GM19240 (cell line): ENCODE results near the gene PRPF38B.
"Not testable (repeated sequence)": the region's sequence is repeated elsewhere in the genome, so short reads cannot be mapped to it uniquely, and the experiment has no call there.

Experiments
- DNase-seq: peaks from one replicate; pipeline ENCODE4 v3.0.0; 2011; ENCODE audit warnings: low spot score; ENCODE audit not compliant: insufficient read length

The PRPF38B gene, protein sequence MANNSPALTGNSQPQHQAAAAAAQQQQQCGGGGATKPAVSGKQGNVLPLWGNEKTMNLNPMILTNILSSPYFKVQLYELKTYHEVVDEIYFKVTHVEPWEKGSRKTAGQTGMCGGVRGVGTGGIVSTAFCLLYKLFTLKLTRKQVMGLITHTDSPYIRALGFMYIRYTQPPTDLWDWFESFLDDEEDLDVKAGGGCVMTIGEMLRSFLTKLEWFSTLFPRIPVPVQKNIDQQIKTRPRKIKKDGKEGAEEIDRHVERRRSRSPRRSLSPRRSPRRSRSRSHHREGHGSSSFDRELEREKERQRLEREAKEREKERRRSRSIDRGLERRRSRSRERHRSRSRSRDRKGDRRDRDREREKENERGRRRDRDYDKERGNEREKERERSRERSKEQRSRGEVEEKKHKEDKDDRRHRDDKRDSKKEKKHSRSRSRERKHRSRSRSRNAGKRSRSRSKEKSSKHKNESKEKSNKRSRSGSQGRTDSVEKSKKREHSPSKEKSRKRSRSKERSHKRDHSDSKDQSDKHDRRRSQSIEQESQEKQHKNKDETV

DNA sequence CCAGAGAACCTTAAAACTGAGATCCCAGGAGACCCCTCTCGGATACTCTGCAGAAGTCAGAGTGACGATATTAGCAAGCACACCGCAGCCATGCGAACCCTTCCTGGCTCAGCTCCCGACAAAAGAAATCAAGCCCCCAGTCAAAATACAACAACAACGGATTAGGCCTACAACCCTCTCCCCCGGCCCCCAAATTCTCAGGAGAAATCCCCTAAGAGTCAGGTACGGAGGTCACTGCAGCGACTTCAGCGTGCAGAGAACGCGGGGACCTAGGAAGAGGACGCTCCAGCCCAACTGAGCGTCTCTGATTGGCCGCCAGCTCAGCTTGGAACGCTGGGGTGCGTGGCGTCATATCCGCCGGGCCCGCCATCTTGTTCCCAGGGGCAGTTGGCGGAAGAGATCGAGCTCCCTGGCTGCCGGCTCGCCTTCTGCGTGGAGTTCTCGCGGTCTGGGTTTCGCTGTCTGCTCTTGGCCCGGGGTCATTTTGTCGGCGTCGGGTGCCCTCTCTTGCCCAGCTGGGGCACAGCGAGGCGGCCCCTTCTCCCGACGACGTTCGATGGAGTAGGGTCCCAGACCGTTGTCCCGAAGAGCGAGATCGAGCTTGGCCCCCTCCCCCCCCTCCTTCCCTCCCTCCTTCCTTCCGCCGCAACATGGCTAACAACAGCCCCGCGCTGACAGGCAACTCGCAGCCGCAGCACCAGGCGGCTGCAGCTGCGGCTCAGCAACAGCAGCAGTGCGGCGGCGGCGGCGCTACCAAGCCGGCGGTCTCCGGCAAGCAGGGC, at the start of gene PRPF38B:
Gene PRPF38B (plus strand): TSS at position 369 of the 782 bp plus-strand sequence. CDS start 282 bp downstream, at position 651.
- peak; percentile 85 for DNase-seq

DNA sequence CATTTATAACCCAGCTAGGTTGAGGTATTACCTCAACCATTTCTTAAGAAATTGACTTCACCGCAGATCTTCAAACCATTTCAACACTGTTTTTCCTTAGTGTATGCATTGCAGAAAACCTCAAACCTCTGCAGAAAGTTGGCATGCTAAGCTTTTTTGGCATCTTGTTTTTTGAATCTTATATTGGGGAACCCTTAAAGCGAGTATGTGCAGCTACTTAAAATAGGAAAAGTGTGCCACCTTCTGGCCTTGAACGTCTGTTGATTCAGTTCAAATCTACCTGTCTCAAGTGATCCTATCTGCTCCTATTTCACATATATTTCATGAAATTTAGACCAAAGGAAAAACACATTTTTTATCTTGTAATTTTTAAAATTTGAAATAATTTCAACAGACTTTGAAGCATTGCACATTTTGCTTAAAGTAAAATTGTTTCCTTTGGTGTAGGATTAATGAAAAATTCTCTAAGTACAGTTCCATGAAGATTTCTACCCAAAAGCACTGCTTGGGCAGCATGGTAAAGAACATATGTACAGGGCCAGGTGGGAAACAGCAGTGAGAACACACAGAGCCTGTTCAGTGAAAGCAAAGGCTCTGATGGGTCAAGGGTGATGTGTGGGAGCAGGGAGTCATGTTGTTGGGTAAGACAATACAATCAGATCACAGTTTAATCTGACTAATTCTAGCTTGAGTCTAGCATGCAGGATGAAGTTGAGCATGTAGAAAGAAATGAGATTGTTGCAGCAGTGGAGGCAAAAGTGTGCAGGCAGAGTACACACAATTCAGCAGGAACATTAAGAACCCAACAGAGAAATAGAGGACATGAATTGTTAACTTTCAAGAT, 48.4 kb upstream of the PRPF38B start:
- peak; percentile 20 for DNase-seq

DNA sequence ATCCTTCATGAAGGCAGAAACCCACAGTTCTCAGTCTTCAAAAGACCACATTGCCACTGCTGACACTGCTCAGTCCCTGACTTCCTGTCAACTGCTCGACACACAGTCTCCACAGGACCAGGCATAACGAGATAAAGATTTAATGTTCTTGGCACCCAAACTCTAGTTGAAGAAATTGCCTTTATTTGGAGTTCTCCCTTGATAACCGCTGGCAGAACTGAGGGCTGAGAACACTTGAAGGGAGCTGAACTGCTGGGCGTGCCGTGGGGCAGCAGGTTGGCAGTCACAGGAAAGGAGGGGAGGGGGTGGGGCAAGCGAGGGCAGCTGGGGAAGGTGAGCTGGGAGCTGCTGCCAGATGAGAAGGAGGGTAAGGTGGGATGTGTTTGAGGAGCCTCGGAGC, 47.1 kb upstream of the PRPF38B start:
- DNase-seq: no peak

DNA sequence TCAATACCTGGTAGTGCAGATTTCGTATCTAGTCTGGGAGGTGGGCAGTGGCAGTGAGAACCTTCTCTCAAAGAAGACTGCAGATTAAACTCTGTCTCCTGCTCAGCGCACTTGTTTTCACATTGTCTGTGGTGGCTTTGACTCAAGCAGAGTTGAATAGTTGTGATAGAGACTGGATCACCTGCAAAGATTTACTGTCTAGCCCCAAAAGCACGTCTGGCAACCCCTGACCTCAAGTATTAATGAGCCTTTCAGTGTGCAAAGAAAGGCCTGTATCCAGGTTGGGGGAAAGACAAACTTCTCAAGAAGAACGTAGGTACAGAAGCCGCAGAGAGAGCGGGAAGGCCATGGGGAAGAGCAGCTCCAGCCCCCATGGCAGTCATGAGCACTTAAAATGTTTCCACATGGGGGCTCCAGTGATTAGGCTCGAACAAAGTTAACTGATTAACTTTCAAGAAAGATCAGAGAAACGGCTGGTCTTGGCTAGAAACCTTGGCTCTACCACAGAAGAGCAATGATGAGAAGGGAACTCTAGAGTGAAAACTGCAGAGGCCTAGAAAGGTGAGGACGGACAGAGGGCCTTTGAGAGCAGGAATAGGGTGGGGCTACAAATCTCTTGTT, 46.4 kb upstream of the PRPF38B start:
- DNase-seq: no peak

DNA sequence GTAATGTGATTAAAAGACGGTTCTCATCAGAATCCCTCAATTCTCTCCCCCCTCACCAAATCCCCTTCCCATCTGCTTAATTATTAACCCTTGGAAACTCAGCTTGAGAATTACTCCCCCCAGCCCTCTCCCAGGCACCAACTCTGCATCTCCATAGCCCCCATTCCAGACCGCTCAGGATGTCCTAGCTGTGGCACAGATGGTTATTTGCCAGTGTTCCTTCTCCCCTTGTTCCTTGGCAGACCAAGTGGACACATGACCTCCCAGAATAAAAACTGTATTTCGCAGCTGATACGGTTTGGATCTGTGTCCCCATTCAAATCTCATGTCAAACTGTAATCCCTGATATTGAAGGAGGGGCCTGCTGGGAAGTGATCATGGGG, 45.9 kb upstream of the PRPF38B start:
- DNase-seq: no peak

DNA sequence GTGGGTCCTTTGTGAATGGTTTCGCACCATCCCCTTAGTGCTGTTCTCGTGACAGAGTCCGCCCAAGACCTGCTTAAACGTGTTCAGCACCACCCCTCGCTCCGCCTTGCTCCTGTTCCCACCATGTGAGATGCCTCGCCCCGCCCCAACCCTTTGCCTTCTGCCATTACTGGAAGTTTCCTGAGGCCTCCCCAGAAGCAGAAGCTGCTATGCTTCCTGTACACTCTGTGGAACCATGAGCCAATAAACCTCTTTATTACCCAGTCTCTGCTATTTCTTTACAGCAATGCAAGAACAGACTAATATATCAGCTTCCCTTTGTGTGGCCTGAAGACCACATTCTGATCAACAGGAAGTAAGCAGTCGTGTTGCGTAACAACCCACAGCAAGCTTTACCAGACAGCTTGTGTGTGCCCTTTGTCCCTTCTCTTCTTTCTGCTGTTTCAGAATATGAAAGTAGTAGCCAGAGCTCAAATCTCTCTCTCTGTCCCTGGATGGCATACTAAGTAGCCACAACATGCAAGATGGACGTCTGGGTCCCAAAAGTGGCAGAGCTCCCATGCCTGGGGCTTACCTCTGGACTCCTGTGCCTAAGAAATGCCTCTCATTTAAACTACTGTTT, 45.4 kb upstream of the PRPF38B start:
- no peak for DNase-seq

DNA sequence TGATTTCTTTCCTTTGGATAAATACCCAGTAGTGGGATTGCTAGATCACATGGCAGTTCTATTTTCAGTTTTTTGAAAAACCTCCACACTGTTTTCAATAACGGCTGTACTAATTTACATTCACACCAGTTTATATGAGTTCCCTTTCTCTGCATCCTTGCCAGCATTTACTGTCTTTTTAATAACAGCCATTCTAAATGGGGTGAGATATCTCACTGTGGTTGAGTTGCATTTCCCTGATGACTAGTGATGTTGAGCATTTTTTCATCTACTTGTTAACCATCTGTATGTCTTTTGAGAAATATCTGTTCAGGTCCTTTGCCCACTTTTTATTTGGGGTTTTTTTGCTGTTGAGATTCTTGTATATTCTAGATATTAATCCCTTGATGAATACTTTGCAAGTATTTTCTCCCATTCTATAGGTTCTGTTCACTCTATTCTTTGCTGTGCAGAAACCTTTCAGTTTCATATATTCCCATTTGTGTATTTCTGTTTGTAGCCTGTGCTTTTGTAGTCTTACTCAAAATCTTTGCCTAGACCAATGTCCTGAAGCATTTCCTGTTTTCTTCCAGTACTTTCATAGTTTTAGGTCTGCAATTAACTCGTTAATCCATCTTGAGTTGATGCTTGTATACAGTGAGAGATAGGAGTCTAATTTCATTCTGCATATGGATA, 38.5 kb upstream of the PRPF38B start:
- no peak for DNase-seq

DNA sequence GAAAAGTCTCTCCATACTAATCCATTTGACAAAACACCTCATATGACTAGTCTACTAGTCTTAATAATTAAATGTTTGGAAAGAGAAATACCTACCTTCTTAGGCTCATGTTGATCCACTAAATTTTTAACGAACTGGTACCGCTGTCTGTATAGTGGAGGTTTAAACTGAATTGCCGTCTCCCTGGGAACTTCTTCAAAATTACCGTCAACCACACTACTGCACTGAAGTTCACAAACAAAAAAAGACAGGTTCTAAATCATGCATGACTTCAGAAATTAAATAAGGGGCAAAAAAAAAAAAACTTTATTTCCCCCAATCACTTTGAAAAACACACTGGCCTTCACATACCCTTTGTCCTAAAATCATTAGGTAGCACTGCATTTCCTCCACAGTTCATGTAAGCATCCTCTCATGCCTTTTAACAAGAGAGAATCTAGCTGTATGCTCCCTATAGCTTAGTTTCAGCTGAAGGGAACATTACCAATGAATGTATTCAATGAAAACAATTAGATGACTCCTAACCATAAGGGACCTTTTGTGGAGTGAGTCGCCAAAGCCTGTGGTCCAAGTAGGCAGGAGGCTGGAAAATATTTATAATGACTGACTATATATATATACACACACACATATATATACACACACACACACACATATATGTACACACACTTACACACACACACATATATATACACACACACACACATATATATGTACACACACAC, 34.6 kb upstream of the PRPF38B start:
- no peak for DNase-seq

DNA sequence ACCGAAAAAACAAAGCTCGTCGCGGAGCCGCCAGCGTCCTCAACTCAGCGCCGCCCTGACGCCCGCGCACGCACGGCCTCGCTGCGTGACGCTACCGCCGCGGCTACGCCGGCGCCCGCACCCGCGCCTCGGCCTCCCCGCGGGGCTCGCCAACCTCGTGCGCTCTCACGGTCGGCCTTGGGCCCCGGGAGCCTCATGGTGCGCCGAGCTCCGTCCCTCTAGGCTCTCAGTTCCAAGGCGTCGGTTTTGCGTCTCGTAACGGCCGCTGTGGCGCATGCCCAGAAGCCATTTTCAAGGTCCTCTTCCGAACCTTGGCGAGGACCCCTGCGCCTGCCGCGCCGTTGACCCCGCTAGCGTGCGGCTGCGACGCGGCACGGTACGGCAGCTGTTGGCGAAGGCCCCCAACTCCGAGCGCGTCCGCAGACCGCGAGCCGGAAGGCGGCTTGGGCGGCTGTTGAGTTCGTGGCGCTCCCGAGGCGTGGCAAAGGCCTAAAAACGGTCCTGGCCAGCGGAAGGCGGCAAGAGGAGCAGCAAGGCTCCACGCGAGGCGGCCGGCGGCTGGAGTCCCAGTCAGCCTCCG, 31.0 kb upstream of the PRPF38B start, which contains the start of gene HENMT1:
Gene HENMT1 (minus strand): TSS at position 64 of the 580 bp plus-strand sequence. CDS start 1,209 bp downstream, outside the sequence.
- peak; percentile 41 for DNase-seq

DNA sequence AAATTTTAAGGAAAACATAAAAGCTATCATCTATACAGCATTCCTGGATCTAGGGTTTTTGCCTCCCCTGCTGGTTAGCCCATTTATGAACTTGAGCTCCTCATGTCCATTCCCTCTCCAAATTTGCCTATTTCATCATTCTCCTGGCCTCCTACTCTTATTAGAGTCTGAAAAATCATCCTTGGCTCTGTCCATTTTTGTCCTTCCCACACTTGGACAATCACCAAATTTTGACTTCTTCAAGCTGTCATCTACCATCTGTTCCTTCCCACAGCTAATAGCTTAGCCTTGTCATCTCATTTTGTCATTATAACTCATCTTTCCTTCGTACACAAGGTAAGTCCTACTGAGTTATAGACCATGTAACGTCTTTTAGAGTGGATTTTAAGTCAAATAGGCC, 29.0 kb upstream of the PRPF38B start:
- no peak for DNase-seq

DNA sequence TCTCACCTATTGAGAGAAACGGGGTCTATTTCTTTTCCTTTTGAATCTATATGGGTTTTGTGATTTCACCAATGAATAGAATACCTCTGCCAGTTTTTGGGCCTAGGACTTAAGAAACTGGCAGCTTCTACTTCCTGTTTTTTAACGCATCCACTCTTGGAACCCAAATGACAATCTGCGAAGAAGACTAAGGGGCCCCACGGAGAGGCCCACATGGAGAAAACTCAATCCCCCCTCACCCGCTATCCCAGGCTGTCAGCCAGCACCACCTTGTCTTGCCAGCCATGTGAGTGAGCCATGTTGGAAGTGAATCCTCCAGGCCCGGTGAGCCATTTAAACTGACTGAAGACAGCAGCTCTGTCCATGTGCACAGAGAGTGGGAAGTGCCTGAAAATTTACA, 27.6 kb upstream of the PRPF38B start:
- no peak for DNase-seq

DNA sequence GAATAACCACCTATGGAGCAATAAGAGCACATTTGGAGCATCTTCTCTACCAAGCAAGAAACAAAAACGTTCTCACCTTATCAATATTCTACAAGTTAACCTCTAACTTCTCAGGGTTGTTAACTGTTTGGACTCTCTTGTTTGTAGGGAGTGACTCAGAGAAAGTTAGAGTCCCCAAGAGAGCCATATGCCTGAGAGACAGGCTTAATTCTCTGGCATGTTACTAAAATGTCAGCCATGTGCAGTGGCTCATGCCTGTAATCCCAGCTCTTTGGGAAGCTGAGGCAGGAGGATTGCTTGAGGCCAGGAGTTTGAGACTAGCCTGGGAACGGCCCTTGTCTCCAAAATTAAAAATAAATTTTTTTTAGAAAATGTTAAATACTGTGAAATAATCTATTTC, 27.0 kb upstream of the PRPF38B start:
- no peak for DNase-seq

DNA sequence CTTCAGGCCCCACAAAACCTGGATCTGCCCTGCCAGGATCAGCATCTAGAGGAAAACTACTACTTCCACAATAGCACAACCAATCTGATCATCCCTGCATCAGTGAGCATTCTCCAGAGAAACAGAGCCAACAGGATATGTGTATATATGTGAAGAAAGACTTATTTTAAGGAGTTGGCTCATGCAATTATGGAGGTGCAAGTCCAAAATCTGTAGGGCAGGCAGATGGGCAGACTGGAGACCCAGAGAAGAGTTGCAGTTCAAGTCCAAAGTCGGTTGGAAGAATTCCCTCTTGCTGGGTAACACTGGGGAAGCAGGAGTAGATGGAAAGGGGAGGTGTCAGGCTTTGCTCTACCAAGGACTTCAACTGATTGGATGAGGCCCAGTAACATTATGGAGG, 26.3 kb upstream of the PRPF38B start:
- no peak for DNase-seq

DNA sequence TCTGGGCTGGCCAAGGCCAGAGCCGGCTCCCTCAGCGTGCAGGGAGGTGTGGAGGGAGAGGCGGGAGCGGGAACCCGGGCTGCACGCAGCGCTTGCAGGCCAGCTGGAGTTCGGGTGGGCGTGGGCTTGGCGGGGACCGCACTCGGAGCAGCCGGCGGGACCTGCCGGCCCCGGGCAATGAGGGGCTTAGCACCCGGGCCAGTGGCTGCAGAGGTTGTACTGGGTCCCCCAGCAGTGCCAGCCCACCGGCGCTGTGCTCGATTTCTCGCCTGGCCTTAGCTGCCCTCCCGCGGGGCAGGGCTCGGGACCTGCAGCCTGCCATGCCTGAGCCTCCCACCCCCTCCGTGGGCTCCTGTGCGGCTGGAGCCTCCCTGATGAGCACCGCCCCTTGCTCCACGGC, 24.7 kb upstream of the PRPF38B start:
- not testable (repeated sequence) for DNase-seq

DNA sequence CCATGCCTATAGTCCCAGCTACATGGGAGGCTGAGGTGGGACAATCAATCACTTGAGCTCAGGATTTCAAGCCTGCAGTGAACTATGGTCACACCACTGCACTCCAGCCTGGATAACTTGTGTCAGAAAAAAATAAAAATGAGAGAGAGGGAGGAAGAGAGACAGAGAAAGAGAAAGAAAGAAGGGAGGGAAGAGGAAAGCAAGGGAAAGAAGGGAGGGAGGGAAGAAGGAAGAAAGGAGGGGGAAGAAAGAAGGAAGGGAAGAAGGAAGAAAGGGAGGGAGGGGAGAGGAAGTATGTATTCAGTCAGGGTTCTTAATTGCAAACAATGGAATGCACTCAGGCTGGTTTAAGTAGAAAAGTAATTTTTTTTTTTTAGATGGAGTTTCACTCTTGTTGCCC, 23.3 kb upstream of the PRPF38B start:
- no peak for DNase-seq

DNA sequence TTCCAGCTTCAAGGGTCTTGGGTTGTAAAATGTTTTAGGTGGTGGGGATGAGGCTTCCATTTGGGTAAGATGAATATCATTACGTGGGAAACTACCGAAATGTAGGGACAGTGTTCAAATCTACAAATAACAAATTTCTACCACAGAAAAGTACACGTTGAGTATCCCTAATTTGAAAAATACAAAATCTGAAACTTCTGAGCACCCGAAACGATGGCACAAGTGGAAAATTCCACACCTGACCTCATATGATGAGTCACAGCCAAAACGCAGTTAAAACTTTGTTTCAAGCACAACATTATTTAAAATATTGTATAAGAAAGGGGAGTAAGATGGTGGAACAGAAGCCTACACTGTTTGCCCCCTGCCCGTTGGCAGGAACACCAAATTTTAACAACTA, 22.4 kb upstream of the PRPF38B start:
- no peak for DNase-seq

DNA sequence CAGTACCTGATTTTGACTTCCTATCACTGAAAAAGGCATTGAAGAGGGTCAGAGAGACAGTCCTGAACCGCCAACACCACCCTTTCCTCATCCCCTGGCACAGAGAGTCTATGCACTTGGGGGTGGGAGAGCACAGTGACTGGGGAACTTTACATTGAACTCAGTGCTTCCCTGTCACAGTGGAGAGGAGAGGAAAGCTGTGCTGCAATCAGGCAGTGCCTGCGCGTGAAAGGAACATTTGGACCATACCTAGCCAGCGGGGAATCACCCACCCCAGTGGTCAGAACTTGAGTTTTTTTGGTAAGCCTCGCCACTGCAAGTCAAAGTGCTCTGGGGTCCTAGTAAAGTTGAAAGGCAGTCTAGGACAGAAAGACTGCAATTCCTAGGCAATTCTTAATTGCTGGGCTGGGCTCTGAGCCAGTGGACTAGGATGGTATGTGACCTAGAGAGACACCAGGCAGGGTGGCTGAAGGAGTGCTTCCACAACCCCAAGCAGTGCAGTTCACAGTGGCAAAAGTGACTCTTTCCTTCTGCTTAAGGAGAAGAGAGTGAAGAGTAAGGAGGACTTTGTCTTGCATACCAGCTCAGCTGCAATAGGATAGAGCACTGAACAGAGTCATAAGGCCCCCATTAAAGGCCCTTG, 21.9 kb upstream of the PRPF38B start:
- no peak for DNase-seq

DNA sequence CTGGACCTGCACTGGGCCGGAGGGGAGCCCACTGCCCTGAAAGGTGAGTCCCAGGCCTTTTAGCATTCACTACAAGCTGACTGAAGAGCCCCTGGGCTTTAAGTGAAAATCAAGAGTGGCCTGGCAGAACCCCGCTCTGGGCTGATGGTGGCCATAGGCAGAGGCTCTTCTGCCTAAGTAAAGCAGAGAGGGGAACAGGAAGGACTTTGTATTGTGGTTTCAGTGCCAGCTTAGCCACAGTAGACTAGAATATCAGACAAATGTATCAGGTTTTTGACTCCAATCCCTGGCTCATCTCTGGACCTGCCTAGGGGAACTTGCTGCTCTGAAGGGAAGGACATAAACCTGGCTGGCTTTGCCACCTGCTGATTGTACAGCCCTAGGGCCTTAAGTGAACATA, 21.0 kb upstream of the PRPF38B start:
- DNase-seq: no peak
